Ovary (tissue), 9 donors: Measurements from ENCODE around the gene WDFY4. TPM values are rescaled to one million over a fixed set of nuclear protein-coding genes. Genes with fewer than 3 reads are reported as not detected.

Source experiments
- DNase-seq, 5 donors: peaks; one replicate each; pipeline ENCODE4 v3.0.0-alpha.2; 2019 to 2020
- H3K27ac ChIP-seq, 2 donors: fragments of 200-600 bp; one replicate each; pipeline versions ENCODE4 v1.5.1 to v1.8.0; 2019 to 2022
- H3K27me3 ChIP-seq: fragments of 200-600 bp; one replicate; pipeline ENCODE4 v1.8.0; 2022
- H3K36me3 ChIP-seq: fragments of 200-600 bp; sonication (generic); one replicate; pipeline ENCODE4 v1.5.1; 2019
- H3K4me1 ChIP-seq: one replicate; pipeline ENCODE4 v1.8.1; 2013; ENCODE audit warnings: mild to moderate bottlenecking, moderate library complexity; ENCODE audit not compliant: insufficient read depth
- H3K4me3 ChIP-seq: fragments of 200-600 bp; sonication (generic); one replicate; pipeline ENCODE4 v1.5.1; 2017
- H3K9me3 ChIP-seq, 2 donors: fragments of 200-600 bp in 1 of 2; sonication (generic) in 1 of 2; one replicate each; pipeline versions ENCODE4 v1.5.1 to v1.8.1; 2013 to 2019; ENCODE audit warnings: mild to moderate bottlenecking in 1 of 2, moderate library complexity in 1 of 2
- EP300 ChIP-seq: sonication (generic); formaldehyde crosslinking; IDR thresholded peaks from one replicate; pipeline ENCODE4 v1.6.1; 2017; ENCODE audit warnings: antibody characterized with exemption
- POLR2A ChIP-seq: fragments of 450-650 bp; IDR thresholded peaks from one replicate; pipeline ENCODE4 v1.6.1; 2017; ENCODE audit warnings: antibody characterized with exemption, mild to moderate bottlenecking, moderate library complexity
- WGBS, 3 donors: extraction: QIAGEN DNeasy Blood & Tissue Kit in 1 of 3; methylation state at CpG; one replicate each; pipeline versions ENCODE4 v1.1.5 to v1.1.7; 2013 to 2017; 5-methylcytosine and 5-hydroxymethylcytosine counted together
- intact Hi-C, 4 donors: fragments of 100-400 bp; cut with DNase I; formaldehyde crosslinking; loops; one replicate each; pipeline versions ENCODE4 v1.11.0 to v1.15.1; 2022 to 2023
- polyA plus RNA-seq, 2 donors: library from polyadenylated mRNA; stranded (reverse); fragments of 200-250 nt in 1 of 2; fragments of 350-450 nt in 1 of 2; fragmentation: Illumina TruSeq in 1 of 2; extraction: RNeasy Lipid Tissue Mini Kit (QIAGEN cat#74804) in 1 of 2; gene quantifications; one replicate each; pipeline ENCODE4 v1.2.3, GENCODE V29; 2013 to 2014
- total RNA-seq, 7 donors: library from RNA; depleted of rRNA in 2 of 7; stranded (reverse); fragments of >200 nt in 2 of 7; fragmentation: NEBNext Ultra II Directional in 3 of 7; extraction: Animal tissue kit (Norgen Biotek cat#: 25700) in 3 of 7; gene quantifications; one replicate each; pipeline versions ENCODE4 v1.1.0 to v1.2.4, GENCODE V29; 2016 to 2023
- TF ChIP-seq, protein P1 (sequence below), 3 donors: fragments of 450-650 bp in 2 of 3; fragments of 200-600 bp in 1 of 3; IDR thresholded peaks; one replicate each; pipeline versions ENCODE4 v1.5.1 to v1.8.0; 2016 to 2022; ENCODE audit warnings: antibody characterized with exemption in 3 of 3, mild to moderate bottlenecking in 1 of 3
- donor health status: DM: no; HTN: no; CAD: no; lungs with moderate emphysema.
- donor health status: DM: no; HTN: no; CAD: no.
- donor health status: Bipolar disorder and iron deficiency.
- donor health status: DM: yes; HTN: yes; CAD: no.
- donor health status: DM: no; HTN: no; CAD: no.
- donor health status: DM: yes; HTN: yes; CAD: no.

Gene WDFY4
- total and polyA plus RNA-seq, 9 donors, result 0.54 to 4.2 (median 1.7) TPM

DNA sequence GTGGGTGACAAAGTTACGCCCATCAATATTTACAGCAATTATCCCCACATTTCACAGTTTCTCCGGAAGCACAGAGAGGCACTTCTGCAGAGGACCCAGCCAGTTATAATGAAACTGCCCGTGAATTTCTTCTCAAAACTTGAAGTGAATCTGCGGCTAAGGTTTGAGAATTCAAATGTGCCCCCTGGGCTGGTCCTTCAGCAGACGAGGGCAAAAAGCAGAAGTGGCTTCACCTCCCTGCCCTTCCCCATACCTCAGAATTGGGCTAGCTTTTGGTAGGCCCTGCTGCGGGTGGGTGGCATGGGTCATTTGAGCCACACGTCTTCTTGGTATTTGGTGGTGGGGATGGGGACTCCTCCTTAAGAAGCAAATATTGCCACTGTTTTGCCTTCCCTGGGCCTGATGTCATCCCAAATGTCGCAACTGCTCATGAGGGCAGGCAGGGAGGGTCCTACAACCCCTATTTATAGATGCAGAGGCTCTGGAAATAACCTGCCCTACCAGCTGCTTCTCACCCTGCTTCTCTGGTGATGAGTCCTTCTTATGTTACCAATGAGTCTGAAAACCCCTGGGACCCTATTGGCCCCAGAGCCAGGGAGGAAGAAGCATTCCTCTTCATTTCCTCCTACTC lies 16.6 kb upstream of the WDFY4 start:
- H3K4me1 ChIP-seq, result no peaks in the 10 kb centered on the region
- no peak overlapping the region for H3K4me3 ChIP-seq
- H3K9me3 ChIP-seq, result no peaks in the 10 kb centered on the region
- intact Hi-C loops, result no loop called here
- TF ChIP-seq EP300 (no peak), POLR2A (no peak)
- TF ChIP-seq, protein P1, sequence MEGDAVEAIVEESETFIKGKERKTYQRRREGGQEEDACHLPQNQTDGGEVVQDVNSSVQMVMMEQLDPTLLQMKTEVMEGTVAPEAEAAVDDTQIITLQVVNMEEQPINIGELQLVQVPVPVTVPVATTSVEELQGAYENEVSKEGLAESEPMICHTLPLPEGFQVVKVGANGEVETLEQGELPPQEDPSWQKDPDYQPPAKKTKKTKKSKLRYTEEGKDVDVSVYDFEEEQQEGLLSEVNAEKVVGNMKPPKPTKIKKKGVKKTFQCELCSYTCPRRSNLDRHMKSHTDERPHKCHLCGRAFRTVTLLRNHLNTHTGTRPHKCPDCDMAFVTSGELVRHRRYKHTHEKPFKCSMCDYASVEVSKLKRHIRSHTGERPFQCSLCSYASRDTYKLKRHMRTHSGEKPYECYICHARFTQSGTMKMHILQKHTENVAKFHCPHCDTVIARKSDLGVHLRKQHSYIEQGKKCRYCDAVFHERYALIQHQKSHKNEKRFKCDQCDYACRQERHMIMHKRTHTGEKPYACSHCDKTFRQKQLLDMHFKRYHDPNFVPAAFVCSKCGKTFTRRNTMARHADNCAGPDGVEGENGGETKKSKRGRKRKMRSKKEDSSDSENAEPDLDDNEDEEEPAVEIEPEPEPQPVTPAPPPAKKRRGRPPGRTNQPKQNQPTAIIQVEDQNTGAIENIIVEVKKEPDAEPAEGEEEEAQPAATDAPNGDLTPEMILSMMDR (IDR thresholded peaks at IDR 0.05), result no peak
- WGBS, 3 donors, result 86 to 93% (median 91%) methylated on average over 8 of the region's 8 CpGs
- H3K27ac ChIP-seq, result no peak overlapping the region
- no peaks in the 10 kb centered on the region for H3K27me3 ChIP-seq
- no peak for DNase-seq
- H3K36me3 ChIP-seq, result no peaks in the 10 kb centered on the region

DNA sequence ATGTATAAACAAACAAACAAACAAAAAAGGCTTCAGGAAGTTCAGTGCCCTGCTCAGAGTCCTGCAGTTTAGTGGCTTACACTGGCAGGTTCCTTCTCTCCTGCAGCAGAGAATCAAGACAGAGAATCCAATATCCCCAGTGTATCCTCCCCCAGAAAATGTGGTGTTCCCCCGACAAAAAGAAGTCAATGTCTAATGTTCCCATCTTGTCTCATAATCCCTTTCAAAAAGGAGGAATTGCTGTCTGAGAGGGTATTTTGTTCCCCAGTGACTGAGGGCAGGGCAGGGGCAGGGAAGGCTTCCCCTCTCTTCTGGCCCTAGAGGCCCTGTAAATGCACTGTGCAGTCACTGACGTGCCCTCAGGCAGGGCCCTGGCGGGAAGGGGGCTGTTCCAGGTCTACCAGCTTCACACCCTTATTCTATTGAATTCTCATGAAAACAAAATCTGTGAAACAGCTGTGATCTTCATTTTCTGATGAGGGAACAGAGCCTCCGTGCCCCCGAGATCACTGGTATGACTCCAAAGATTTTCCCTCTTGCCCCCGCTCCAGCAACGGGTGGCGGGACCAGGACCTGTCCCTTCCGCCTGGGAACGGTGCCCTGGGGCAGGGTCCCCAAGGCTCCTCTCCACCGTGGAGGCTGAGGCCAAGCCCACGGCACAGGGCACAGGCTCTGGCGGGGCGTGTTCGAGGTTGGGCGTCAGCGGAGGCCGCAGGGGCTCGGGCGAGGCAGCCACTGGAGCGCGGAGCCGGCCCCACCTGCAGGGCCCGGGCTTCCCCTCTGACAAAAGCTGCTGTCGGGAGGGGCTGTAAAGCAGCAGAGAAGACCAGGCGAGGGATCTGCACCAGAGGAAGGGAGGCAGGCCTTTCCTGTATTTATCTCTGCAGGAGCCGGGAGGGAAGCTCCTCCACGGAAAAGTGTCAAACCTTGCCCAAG lies 13.4 kb upstream of the WDFY4 start:
- no peaks in the 10 kb centered on the region for H3K36me3 ChIP-seq
- intact Hi-C loops, result no loop called here
- no peak overlapping the region for H3K4me3 ChIP-seq
- TF ChIP-seq EP300 (no peak), POLR2A (no peak)
- TF ChIP-seq, protein P1 (IDR thresholded peaks at IDR 0.05), result no peak
- H3K27me3 ChIP-seq, result no peaks in the 10 kb centered on the region
- H3K9me3 ChIP-seq, result no peaks in the 10 kb centered on the region
- no peaks in the 10 kb centered on the region for H3K4me1 ChIP-seq
- 46 to 77% (median 51%) methylated on average over 28 of the region's 28 CpGs for WGBS, 3 donors
- DNase-seq, result no peak
- H3K27ac ChIP-seq, result no peak overlapping the region

DNA sequence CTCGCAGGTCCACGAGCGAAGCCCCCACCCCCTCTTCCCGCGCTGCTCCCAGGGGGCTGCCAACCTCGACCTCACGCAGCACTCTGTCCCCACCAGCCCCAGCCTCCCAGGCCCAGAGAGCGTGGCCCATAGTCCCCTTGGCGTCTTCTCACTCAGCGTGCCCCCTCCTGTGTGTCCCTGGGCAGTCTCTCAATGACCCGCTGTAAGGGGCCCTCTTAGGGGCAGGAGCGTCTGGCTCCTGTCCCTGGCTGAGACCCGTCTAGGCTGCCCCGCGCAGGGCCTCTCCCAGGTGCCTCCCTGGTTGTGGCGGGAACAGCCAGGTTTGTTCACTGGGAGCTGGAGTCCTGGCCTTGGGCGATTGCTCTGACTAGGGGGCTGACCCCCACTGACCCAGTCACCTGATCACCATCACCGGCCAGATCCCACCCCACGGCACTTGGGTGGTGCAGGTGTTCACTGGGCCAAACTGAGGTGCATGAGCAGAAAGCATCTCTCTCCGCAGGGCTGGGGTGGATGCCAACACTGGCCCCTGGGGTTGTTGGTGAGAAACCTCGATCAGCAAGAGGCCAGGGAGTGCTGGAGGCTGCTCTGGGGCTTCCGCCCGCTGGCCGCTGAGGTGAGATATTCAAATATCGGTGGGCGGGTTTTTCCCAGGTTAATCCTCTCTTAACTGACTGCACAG lies 12.6 kb upstream of the WDFY4 start:
- WGBS, 3 donors, result 60 to 78% (median 78%) methylated on average over 11 to 26 of the region's 26 CpGs
- TF ChIP-seq, protein P1 (IDR thresholded peaks at IDR 0.05), result no peak
- no peak for TF ChIP-seq EP300
- no peak for TF ChIP-seq POLR2A
- Histone ChIP-seq H3K27ac (no peak overlapping the region), H3K4me1 (no peaks in the 10 kb centered on the region), H3K36me3 (no peaks in the 10 kb centered on the region), H3K4me3 (no peak overlapping the region), H3K9me3 (no peaks in the 10 kb centered on the region), H3K27me3 (no peaks in the 10 kb centered on the region)
- intact Hi-C loops, result no loop called here
- DNase-seq, result no peak

DNA sequence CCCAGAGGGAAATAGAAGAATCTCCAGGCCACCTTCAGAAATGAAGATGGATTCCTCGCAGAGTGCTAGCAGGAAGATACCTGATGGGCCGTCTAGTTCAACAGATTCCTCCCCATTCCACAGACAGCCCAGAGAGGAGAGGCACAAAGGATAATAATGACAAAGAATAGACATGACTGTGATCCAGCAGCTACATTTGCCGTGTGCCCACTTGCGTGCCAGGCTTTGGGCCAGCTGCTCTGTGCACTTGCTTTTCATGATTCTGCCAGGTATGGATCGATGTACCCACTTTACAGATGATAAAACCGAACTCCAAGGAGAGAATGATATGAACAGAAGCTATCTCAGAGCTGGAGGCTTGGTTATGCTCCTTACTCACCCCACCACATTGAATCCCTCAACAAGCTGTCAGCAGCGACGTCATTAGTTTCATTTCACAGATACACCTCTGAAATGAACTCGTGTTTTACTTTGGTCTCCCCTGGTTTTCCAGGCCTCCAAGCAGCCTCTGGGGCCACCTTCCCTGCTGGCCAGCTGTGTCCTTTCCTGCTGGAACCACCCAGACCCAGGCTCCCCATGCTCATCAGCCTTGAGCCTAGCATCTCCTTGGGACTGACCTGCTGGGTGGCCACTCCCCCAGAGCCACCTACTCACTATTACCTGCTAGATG lies 11.9 kb upstream of the WDFY4 start:
- H3K27me3 ChIP-seq, result no peaks in the 10 kb centered on the region
- intact Hi-C loops, result no loop called here
- TF ChIP-seq EP300 (no peak), POLR2A (no peak)
- TF ChIP-seq, protein P1 (IDR thresholded peaks at IDR 0.05), result no peak
- no peaks in the 10 kb centered on the region for H3K4me1 ChIP-seq
- no peak overlapping the region for H3K27ac ChIP-seq
- 86 to 88% (median 87%) methylated on average over 9 of the region's 9 CpGs for WGBS, 3 donors
- DNase-seq, result no peak
- no peaks in the 10 kb centered on the region for H3K9me3 ChIP-seq
- no peak overlapping the region for H3K4me3 ChIP-seq
- H3K36me3 ChIP-seq, result no peaks in the 10 kb centered on the region
